WERI-Rb-1 (cell line): ENCODE measurements around the gene TRIM21.
"Not testable (repeated sequence)": the region's sequence is repeated elsewhere in the genome, so short reads cannot be mapped to it uniquely, and the experiment has no call there.

Source experiments
- DNase-seq: peaks from one replicate; pipeline ENCODE4 v3.0.0-alpha.2; 2020
- H3K27ac ChIP-seq: fragments of 250-450 bp; sonication (Bioruptor Pico); 2 replicates; pipeline ENCODE4 v1.5.1; 2020; ENCODE audit warnings: mild to moderate bottlenecking, moderate library complexity
- H3K27me3 ChIP-seq: fragments of 250-450 bp; sonication (Bioruptor Pico); 2 replicates; pipeline ENCODE4 v1.5.1; 2021; ENCODE audit warnings: mild to moderate bottlenecking, low read depth, moderate library complexity; ENCODE audit not compliant: insufficient read depth, severe bottlenecking
- H3K36me3 ChIP-seq: fragments of 250-450 bp; sonication (Bioruptor Pico); 2 replicates; pipeline ENCODE4 v1.5.1; 2020; ENCODE audit warnings: mild to moderate bottlenecking, moderate library complexity
- H3K4me3 ChIP-seq: 2 replicates; pipeline ENCODE4 v1.5.1; 2011; ENCODE audit warnings: low read depth, mild to moderate bottlenecking, control low read depth, low read length
- H3K9me3 ChIP-seq: fragments of 250-450 bp; sonication (Bioruptor Pico); 2 replicates; pipeline ENCODE4 v1.5.1; 2021; ENCODE audit warnings: mild to moderate bottlenecking, moderate library complexity; ENCODE audit not compliant: severe bottlenecking
- TF ChIP-seq, protein P1 (sequence below): IDR thresholded peaks from 2 replicates; pipeline ENCODE4 v1.5.1; 2011; ENCODE audit warnings: low read depth, mild to moderate bottlenecking, control low read depth, inconsistent platforms, low read length

Gene TRIM21

DNA sequence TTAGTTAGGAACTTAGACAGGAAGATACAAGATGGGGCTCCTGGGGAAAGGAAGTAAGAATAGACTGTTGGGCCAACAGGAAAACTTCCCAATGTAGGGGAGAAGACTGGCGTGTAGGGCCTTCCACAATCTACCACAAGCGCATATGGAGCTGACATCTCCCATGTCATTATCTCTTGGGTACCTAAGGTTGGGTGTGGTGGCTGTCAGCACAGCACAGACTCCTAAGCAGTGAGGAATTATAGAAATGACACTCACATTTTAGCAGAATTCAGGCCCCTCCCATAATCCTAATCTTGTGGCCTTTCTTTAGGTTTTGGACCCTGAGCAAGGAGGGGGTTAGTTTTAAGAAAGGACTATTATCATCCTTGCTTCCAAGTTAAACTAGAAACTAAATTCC is 11.6 kb downstream of the TRIM21 start:
- H3K9me3 ChIP-seq: no peaks in the 10 kb centered on the region
- peaks cover 51% of the 10 kb centered on the region for H3K27me3 ChIP-seq
- no peak overlapping the region for H3K4me3 ChIP-seq
- TF ChIP-seq, protein P1, sequence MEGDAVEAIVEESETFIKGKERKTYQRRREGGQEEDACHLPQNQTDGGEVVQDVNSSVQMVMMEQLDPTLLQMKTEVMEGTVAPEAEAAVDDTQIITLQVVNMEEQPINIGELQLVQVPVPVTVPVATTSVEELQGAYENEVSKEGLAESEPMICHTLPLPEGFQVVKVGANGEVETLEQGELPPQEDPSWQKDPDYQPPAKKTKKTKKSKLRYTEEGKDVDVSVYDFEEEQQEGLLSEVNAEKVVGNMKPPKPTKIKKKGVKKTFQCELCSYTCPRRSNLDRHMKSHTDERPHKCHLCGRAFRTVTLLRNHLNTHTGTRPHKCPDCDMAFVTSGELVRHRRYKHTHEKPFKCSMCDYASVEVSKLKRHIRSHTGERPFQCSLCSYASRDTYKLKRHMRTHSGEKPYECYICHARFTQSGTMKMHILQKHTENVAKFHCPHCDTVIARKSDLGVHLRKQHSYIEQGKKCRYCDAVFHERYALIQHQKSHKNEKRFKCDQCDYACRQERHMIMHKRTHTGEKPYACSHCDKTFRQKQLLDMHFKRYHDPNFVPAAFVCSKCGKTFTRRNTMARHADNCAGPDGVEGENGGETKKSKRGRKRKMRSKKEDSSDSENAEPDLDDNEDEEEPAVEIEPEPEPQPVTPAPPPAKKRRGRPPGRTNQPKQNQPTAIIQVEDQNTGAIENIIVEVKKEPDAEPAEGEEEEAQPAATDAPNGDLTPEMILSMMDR: no peak
- no peak overlapping the region for H3K27ac ChIP-seq
- no peaks in the 10 kb centered on the region for H3K36me3 ChIP-seq
- DNase-seq: no peak

DNA sequence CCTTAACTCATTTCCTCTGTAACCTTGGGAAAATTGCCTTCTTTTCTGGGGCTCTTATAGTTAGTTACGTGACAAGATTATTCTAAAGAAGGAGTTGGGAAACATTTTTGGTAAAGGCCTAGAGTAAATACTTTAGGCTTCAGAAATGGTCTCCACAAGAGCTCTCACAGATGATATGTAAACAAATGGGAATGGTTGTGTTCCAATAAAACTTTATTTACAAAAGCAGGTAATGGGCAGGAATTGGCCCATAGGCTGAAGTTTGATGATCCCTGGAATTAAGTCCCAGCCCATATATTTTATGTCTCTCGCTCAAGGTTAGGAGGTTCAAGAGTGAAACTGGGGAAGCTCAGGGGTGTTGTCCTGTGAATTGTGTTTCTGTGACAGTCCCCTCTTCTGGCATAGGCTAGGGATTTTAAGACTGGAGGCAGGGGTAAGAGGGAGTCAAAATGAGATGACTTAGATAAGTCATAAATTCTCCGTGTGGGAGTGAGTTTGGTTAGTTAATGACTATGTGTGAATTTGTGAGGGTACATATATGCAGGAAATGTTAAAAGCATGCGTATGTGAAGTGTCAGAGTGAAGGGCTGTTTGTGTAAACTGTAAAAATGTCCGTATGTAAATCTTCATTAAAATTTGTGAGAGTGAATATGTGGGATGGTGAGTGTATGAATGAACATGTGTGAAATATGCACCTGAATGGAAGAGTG is 17.9 kb downstream of the TRIM21 start:
- TF ChIP-seq, protein P1: no peak
- H3K36me3 ChIP-seq: no peaks in the 10 kb centered on the region

DNA sequence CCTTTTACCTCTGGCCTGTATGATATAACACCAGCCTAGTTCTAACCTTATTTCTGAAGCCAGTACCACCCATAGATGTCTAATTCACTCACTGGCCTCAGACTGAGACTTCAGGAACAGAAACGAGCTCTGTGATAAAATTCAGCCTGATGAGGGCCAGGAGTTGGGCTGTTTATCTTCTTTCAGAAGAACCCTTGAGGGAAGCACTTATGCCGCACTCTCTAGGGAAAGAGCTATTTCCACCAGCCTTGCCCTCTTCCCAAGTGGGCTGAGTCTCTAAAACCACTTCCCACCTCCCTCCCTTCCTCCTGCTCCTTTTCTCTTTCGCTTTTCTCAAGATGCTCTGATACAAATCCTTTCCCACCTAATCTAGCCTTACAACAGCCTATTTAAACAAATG is 23.3 kb downstream of the TRIM21 start:
- Histone ChIP-seq H3K4me3 (no peak overlapping the region), H3K36me3 (no peaks in the 10 kb centered on the region), H3K27ac (no peak overlapping the region), H3K9me3 (no peaks in the 10 kb centered on the region), H3K27me3 (peaks cover 66% of the 10 kb centered on the region)
- no peak for DNase-seq
- TF ChIP-seq, protein P1: no peak

More for the DNA sequence above, 17.9 kb downstream of the TRIM21 start:
- Histone ChIP-seq H3K4me3 (no peak overlapping the region), H3K27ac (no peak overlapping the region), H3K27me3 (peaks cover 62% of the 10 kb centered on the region), H3K9me3 (no peaks in the 10 kb centered on the region)
- no peak for DNase-seq

DNA sequence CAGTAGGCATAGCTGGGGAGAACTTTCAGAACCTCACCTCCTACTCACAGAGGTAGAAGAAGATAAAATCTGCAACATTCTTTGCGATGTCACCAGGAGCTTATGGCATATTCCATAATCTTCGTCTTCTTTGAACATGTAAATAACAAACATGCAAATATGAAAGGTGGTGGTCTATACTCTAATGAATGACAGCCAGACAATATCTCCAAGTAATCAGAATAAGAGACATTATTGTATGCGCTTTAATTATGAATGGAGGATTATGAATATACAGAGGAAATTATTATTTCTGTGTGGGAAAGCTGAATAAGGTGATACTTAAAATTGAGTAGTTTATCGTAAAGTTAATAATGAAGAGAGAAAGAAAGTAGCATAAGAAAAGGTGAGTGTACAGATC is 25.2 kb downstream of the TRIM21 start, which contains the start of gene OR52B4:
OR52B4 (minus strand) TSS at position 101 of the 400 bp plus-strand sequence; CDS start at position 10, 91 bp downstream.
- no peak for DNase-seq
- Histone ChIP-seq H3K27ac (no peak within 1 kb of the TSS), H3K36me3 (no peaks in the 10 kb centered on the region), H3K9me3 (no peaks in the 10 kb centered on the region), H3K27me3 (peaks cover 52% of the 10 kb centered on the region), H3K4me3 (no peak within 1 kb of the TSS)
- TF ChIP-seq, protein P1: no peak

DNA sequence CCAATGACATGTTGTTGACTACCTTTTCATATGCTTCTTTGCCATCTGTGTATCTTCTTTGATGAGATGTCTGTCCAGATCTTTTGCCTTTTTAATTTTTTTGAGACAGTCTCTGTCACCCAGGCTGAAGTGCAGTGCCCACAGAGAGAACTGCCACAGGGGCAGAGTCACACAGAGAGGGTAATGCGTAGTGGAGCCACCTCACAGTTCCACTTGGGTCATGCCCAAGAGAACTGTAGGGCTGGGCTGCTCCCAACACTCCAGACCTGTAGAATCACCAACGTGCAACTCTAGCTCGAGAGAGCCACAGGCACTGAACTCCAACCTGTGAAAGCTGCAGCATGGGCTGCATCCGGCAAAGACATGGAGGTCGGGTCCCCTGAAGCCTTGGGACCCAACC is 45.4 kb downstream of the TRIM21 start:
- H3K27ac ChIP-seq, H3K36me3 ChIP-seq, DNase-seq, H3K9me3 ChIP-seq, H3K27me3 ChIP-seq, H3K4me3 ChIP-seq: not testable (repeated sequence)

DNA sequence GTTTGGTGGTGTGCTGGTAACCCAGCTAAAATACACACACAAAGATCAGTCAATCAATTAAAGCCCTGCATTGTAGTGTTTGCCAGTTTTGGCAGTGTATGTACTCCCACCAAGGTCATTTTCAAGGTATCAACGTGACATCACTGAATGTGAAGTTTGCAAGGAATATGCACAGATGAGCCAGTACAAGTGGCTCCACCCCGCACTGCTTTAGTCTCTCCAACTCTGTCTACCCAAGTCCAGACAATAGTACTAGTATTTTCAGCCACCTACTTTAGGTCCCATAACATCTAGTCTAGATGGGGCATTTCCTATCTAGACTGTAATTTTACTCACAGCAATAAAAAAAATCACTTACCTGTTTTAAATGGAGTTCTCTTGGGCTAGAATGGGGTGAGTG is 48.1 kb downstream of the TRIM21 start:
- not testable (repeated sequence) for H3K9me3 ChIP-seq, H3K27me3 ChIP-seq, H3K36me3 ChIP-seq, H3K27ac ChIP-seq, DNase-seq, H3K4me3 ChIP-seq
